Stimulated activated CD4-positive, alpha-beta T cell treated with anti-CD3 and anti-CD28 coated beads, Interleukin-2, amount 100 ng/mL, for 24 hours (primary cell): Measurements from ENCODE around the gene RYR3.
"Not testable (repeated sequence)": the region's sequence is repeated elsewhere in the genome, so short reads cannot be mapped to it uniquely, and the experiment has no call there.

Source experiments
- DNase-seq, 2 donors: peaks; one replicate each; pipeline ENCODE4 v3.0.0-alpha.2; 2020

The RYR3 gene

DNA sequence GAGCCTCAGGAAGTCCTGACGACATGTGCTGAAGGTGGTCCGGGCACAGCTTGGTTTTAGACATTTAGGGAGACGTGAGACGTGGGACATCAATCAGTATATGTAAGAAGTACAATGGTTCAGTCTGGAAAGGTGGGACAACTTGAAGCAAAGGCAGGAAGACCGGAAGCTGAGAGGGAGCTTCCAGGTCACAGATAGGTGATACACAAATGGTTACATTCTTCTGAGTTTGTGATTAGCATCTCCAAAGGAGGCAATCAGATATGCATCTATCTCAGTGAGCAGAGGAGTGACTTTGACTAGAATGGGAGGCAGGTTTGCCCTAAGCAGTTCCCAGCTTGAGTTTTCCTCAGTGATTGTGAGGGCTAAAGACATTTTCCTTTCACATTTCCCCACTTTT is 282.1 kb downstream of the RYR3 start:
- DNase-seq: no peak

DNA sequence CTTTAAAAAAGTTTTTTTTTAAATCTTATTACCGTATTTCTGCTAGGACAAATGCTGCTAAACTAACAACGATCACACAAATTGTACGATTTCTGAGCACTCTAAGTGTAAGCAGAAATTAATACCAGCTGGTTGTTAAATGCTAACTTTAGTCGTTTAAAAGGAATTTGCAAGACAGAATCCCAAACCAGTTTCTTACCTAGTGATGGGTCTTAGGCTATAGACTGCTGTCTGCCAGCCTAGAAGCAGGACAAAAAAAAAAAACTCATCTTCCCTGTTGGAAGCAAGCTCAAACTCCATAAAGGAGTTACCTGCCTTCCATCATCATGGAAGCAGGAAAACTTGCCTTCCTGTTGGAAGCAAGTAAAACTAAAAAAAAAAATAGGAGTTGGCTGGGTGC is 287.6 kb downstream of the RYR3 start:
- DNase-seq: not testable (repeated sequence)

DNA sequence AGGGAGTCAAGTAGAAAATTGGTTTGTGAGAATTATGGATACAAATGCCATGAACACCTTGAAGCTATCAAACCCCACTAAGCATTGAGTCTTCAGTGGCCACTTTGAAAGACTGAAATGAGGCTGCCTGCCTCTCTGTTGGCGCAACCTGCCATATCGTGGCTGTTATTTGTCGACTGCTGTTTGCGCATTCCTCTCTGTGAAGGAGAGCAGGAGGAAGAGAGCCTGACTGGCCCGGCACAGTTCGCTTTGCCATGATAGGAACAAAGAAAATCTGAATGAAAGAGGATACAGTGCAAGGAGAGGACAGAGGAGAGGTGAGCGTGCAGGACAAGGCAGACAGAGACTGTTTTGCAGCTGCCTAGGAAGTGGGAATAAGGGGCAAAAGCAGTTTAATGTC is 289.4 kb downstream of the RYR3 start:
- no peak for DNase-seq

DNA sequence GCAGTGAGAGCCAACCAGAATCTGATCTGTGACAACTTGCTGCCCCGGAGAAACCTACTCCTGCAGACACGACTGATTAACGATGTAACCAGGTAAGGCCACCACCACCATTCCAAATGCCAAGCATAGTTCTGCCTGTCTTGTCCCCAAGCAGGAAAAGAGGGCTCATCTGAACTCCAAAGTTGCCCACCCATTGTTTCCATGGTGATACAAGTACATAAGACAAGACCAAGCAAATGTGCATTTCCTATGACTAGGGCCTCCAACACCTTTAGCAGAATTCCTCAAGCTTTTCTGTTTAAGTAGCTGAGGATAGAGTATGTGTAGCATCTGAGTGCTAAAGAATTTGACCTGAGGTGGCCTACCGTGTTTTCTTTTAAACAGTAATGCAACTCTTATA is 290.7 kb downstream of the RYR3 start:
- DNase-seq: no peak

DNA sequence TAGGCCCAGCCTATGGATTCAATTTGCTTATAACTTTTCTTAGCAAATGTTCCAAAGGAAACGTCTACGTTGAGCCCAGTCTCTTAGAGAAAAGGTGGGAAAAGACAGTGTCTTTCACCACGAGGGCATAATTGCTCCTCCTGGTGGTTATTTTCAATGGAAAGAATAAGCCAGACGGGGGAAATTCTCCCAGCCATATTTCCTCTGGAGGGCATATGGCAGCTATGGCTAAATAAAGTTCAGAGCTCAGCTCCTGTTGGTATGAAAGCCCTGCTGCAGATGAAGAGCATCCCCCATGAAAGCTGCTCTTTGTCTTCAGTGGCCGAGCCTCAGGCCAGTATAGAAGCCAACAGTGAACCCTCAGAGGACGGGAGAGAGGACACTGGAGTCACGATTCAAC is 297.9 kb downstream of the RYR3 start:
- DNase-seq: no peak

DNA sequence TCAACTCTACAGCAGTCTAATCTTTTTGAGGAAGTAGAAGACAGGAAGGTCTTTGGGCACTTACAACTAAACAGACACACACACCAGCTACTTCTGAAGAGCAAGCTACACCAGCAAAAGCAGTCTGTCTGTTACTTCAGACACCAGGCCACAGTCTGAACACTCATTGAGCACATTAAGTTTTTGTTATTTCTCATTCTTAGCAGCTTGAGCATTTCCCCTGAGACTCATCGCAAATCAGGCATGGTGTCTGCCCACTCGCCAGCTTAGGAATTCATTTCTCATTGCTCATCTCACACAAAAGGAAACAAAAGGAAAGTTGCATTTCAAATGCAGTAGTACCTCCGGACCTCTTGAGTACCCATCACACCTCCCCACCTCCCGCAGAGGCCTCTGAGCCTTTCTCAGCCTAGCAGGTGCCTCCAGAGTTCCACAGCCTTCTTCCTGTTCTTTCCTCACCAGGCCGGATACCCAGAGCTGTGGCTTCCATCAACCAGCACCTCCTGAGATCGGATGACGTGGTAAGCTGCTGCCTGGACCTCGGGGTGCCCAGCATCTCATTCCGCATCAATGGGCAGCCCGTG is 302.0 kb downstream of the RYR3 start:
- no peak for DNase-seq

DNA sequence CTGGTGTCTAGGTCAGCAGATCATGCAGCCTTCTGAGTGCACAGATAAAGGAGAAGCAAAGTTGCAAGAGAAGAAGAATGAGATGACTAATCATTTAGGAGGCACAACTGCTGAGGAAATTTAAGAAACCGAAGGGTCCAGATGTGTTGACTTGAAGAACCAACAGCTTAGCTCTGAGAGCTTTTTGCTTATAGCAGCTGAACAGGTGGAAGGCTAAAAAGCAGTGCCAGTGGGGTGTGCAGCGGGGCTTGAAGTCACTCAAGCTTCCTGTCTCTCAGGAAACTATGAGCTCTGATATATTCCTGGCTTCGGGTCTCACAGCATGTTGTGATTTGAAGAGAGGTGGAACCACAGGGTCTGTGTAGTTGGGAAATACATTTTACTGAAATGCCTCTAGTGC is 305.7 kb downstream of the RYR3 start:
- DNase-seq: no peak

DNA sequence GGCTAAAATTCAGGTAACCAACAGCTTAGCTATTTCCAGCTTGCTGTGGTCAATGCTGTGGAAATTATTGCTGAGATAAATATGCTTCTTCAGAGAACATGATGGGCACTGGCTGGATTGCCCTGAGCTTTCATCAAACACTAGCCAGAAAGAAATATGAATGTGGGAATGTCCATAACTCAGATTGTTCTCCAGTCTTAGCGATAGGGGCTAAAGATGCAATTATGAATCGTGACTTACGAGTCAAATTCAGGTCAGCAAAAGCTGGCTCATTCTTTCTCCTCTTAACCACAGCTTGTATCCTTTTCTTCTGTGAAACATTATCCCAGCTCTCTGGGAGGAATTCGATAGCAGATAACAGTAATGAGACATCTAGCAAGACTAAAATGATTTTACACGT is 307.6 kb downstream of the RYR3 start:
- DNase-seq: no peak

DNA sequence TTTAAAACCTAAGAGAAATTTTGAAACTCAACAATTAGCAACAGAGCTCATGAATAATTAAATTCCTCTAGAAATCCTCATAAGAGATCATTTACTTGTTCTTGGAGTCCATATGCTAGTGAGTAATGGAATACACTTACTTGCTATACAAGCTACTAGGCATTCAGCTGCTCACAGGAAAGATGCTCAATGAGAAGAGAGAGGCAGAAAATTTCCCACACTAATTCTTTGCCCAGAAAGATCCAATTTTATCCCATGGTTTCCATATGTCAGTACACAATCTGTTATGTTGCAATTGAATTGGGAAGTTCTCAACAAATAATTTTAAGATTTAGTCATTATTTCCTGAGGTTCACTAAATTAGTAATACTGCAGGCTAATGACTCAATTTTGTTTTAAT is 310.4 kb downstream of the RYR3 start:
- no peak for DNase-seq

DNA sequence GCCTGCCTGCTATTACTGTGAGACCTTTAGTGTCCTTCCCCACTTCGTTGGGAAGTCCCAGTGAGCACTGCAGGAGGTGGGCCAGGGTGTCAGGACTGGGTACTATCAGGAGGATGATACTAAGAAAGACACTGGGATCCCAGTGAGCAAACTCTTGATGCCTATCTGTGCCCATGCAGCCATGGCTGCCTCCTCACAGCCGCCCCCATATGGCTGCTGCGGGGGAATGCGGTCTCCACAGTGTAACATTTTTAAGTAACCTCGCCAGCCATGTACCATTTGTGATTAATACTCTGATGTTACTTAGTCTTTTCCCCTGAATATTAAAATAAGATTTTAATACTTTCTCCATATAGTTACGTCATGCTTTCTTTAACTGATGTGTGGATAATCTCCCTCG is 312.2 kb downstream of the RYR3 start:
- no peak for DNase-seq

DNA sequence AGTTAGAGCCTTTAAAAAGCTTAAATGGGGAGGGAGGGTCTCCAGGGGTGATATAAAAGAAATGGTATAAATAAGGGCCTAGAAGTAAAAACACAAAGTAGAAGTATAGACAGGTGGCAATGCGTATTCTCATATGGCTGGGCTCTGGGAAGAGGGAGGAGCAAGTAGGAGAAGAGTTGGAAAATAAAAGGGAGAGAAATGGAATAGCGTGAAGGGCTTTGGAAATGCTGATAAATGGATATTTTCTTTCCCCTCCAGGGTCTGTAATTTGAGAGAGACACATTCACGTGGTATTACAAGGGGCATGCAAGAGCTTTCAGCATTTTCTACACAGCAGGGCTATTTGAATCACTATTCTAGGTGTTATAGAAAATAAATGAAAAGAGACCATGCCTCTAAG is 313.7 kb downstream of the RYR3 start:
- DNase-seq: no peak

DNA sequence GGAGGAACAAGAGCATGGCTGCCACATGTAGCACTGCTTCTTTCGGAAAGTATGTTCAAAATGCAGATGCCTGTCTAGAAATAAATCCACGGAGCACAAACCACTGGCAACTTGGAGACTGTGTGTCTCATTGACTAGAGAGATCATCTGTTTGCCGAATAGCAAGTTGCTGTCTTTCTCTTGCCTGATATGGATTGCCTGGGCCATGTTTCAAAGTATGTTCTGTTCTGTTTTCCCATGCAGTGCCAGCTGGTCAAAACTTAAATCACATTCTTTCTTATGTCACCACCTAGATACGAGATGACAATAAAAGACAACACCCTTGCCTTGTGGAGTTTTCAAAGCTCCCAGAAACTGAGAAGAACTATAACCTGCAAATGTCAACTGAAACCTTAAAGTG is 318.9 kb downstream of the RYR3 start:
- DNase-seq: no peak

DNA sequence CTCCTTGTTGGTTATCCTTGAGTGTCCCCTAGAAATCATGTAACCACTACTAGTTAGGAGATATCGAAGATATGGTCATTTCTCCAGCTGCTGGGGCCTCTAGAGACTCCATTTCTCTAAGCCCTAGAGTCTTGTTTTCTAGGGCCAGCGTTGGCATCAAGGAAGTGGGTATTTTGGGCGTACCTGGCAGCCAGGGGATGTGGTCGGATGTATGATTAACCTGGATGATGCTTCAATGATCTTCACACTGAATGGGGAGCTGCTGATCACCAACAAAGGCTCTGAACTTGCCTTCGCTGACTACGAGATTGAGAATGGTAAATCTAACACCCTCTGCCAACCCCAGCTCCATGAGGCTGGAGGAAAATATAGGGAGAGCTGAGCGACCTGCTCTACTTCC is 325.5 kb downstream of the RYR3 start:
- no peak for DNase-seq

DNA sequence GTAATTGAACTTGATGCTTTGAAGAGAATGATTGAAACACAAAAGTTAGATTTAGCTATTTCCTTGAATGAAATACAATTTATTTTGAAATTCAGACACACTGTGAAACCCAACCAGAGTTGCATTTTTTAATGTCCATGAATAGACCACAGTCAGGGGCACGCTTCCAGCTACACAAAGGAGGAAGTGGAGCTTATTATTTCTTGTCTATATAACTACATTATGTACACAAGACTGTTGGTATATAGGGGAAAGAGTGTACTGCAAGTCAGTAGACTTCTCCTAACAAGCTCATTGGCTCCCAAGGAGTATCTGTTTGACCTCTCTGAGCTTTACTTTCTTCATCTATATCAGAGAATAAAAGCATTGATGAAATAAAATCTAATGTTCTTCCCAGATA is 326.2 kb downstream of the RYR3 start:
- DNase-seq: no peak

DNA sequence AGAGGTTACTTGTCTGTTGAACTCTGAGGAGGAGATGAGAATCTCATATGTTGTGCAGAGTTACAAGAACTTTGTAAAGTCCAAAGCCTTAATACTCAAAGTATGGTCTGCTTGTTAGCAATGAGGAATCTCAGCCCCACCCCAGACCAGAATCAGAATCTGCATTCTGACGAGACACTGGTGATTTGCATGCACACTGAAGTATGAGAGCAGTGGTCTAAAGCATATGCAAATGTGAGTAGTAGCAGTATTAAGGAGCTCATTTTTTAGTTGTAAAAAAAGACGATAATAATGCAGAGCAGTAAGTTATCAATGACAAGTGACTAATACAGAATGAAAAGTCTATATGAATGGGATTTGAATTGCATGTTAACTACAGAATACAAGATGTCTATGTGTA is 327.7 kb downstream of the RYR3 start:
- DNase-seq: no peak

DNA sequence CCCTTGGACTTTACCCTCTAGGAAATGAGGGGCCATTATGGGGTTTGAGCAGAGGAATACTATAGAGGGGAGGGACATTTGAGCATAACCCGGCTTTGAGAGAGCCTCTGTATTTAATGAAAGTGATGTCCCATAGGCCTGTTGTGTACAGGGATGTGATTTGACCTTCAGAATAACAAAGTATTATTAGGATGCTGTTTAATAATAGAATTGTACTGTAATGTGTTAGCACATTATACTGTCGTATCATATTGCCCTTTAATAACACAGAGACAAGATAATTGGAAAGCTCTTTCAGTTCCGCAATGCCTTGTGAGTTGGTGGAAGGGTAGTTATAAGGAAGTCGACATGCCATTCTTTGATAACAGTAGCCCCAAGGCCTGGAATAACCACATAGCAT is 328.3 kb downstream of the RYR3 start:
- DNase-seq: no peak

DNA sequence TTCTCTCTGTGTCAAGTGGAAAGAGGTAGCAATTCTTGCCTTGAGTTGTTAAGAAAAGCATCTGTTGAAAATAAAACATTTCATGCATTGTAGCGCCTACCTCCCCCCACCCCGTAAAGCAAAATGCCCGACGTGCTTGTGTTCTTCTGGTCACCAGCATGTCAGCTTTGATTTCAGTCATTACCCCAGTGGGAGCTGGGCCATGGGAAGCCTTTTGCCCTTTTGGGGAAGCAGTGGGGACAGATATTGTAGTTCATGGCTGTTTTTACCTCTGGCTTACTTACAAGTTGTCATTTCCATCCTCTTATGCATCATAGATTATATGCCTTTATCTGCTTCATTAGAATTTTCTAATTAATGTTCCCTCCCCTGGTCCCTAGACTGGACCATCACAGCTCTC is 328.7 kb downstream of the RYR3 start:
- DNase-seq: no peak

DNA sequence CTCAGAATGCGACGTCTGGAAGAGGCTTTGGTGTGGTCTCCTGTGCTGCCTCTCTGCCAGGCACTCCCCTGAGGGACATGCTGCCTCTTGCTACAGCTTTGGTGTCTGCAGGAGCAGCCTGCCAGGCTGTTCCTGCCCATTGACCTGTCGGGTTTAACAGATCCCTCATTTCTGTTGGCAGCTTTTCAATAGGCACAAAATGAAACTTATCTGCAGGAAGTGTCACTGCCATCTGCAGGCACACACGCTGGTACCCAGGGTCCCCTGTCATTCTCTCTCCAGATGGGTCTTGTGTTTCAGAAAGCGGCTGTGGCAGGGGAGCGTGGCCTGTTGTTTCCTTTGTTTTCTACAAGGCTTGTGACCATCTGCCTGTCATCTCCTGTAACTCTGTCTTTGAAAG is 329.2 kb downstream of the RYR3 start:
- no peak for DNase-seq

DNA sequence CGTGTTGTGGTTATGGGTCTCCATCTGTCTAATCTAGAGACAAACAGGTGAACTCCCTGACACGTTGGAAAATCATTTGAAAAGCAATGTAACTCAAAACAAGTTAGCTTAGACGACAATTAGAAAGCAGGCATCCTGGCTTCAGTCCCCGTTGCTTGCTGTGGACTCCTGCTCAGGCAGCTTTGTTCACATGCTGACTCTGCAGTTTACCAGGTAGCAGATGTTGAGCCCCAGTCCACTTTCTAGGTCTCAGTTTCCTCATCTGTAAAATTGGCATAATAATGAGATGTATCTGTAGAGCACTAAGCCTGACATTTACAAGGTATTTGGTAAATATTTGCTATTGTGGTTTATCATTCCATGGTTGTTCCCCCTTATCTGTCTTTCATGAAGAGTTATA is 330.3 kb downstream of the RYR3 start:
- DNase-seq: no peak

DNA sequence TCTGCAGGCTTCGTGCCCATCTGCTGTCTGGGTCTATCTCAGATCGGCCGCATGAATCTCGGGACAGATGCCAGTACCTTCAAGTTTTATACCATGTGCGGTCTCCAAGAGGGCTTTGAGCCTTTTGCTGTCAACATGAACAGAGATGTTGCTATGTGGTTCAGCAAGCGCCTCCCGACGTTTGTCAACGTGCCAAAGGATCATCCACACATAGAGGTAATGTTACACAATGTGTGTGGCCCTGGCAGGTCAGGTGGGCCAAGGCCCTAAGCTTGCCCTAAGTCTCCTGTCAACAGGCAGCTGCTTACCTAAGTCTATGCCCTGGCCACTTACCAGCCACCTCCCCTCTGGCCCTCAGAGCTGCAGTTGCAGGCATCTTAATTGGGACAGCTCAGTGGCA is 333.5 kb downstream of the RYR3 start:
- DNase-seq: no peak

DNA sequence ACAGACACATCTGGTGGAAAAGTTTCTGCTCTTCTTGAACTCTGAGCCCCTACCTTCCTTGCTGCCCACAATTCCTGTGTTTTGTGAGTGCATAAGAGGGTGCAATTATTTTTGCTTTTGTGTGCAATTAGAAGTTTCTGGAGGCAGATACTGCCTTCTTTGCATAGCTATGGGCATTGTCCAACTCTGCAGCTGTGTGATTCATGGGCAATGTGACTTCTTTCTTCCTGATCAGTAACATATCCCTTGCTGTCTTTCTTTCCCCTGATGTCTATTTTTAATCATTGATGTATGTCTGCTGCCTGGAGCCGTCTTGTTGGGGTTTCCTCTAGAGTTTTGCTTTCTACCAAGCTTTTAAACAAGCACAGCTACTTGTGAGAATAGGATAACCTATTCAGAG is 336.0 kb downstream of the RYR3 start:
- DNase-seq: no peak

DNA sequence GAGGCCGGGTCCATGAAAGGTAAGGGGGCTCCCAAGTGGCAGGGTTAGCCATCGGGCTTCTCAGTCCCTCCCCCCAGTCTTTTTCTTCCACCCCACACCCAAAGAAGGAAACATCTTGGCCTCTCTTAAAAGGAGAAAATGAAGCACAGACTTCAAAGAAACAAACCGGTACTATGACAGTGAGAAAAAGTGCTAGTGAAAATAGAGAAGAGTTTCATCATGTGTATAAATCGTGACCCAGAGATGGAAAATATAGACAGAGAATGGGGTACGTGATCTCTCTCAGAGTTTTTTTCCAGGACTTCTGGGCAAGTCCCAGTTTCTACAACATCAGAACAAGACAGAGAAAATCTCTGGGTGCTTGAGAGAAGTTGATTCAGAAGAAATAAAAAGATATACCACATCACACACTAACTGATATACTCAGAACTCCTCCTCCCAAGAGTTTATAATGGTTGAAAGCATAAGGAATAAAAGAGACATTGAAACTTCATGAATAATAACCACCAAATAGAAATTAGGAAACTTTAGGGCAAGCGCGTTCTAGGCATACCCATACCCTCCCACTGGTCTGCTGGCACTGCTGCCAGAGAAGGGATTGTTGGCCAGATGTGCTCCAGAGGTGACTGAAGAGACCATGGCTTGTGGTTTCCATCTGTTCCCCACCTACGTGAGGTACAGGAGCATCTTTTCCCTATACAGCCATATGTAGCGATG is 338.6 kb downstream of the RYR3 start:
- DNase-seq: peak in 1 of 2 donors; percentile 20

DNA sequence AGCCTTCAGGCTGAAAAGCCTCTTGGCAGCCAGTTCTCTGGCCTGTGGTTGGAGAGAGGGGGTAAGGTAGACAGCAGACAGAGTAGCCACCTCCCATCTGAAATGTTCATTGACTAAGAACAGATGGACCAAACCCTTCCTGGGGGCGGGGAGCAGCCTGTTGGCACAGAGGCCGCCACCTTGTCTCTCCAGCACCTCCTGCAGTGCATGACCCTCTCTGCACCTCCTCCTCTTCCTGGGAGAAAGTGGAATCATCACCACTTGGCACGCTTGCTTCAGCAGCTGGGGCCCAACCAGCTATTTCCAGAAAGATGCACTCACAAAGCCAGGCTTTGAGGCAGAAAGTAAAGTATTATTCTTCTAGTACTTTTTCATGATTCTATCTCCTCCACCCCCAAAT is 344.1 kb downstream of the RYR3 start:
- no peak for DNase-seq

DNA sequence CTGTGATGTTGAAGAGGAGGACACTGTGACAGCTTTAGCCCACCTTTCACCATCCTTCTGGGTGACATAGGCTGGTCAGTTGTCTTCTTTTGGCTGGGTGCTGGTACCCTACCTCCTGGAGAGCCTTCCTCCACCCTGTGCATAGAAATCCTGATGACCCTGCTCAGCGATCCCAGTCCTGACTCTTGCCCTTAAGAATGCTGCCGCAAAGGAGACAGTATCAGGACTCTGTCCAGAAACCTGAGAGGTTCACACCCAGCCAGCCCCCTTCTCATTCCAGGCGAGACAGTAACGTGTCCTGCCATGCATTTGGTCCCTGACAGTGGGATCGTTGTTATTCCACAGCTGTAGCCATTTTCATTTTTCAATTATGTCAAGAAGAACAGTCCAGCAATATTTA is 344.7 kb downstream of the RYR3 start:
- no peak for DNase-seq

DNA sequence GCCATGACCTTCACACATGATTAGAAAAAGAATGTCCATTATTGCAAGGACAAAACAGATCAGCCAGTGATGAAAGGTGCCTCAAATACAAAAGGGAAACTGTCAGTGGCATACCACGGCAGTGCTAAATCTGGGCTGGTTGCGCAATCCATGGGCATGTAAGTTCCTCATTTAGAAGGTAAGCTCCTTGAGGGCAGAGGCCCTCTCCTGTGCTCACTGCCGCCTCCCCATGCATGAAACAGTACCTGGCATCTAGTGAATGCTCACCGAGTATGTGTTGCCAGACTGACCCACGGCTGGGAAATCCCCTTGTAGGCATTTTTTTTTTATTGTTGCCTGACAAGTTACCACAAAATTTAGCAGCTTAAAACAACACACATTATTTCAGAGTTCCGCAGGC is 345.4 kb downstream of the RYR3 start:
- DNase-seq: no peak
